ENCODE data around the gene REX1BD.

Gene REX1BD

DNA sequence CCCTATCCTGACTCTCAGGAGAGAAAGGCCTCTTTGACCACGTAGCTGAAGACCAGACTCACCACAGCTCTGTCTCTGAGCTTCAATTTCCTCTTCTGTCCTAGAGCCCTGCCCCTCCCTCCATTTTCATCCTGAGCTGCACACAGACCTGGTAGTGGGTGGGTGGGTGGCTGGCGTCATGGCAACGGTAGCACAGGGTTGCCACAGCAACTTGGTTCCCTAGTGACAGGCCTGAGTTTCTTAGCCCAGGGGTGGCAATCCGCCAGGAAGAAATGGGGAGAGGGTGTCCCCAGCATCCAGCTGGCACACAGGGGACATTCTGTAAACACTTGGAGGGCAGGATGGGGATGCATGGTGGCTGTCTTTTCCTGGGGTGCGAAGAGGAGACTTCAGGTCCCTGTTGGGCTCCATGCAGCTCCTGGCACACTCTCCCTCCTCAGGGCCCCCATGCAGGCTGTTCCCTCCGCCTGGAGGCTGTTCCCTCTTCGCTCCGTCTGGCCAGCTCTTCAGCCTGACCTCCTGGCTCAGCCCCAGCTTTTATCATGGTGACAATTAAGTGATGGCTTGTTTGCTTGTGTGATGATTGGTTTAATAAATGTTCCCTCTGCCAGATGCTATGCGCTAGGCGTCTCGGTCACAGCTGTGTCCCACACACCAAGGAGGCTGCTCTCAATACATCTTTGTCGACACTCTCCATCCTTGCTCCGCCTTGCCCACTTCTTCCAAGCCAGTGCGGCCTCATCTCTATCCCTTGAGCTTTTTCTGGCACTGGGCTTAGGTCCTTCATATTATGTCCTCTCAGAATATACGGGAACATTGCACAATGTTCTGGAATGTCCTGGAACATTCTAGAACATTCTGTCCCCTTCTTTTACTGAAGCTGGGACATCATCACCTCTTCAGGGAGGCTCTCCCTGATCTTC lies 40.8 kb downstream of the REX1BD start:
- Histone ChIP-seq H3K9me3 (ENCODE audit: insufficient read depth, low read depth, low read length) (no peaks in the 10 kb centered on the region), H3K9ac (ENCODE audit: low read depth, low read length) (no peak overlapping the region), H3K27ac (ENCODE audit: low read depth, low read length) (no peak overlapping the region), H3K4me1 (ENCODE audit: insufficient read depth, low read length) (no peaks in the 10 kb centered on the region), H3K27me3 (ENCODE audit: insufficient read depth, low read length) (peaks cover 1% of the 10 kb centered on the region), H3K36me3 (ENCODE audit: insufficient read depth, low read length) (no peaks in the 10 kb centered on the region), H3K4me3 (ENCODE audit: low read length) (no peak overlapping the region)
- WGBS = 91% methylated on average over 15 of the region's 15 CpGs

DNA sequence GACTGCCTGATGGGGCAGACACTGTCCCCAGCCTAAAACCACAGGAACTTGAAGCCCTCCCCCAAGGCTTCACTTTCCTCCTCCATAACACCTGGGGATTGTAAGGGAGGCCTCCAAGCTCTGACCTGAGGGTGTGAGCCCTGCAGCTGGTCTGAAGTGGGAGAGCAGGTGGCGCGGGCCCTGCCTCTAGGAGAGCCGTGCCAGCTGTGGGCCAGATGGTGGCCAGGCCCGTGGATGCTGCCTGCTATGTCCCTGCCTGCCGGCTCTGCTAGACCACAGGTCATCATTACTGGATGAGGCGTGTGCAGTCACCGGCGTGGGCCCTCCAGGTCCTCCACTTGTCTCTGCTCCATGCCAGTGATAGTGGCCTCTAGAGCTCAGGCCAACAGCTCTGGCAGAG lies 44.7 kb downstream of the REX1BD start:
- WGBS = 85% methylated on average over 8 of the region's 8 CpGs
- no peak overlapping the region for H3K9ac ChIP-seq (ENCODE audit: low read depth, low read length)

DNA sequence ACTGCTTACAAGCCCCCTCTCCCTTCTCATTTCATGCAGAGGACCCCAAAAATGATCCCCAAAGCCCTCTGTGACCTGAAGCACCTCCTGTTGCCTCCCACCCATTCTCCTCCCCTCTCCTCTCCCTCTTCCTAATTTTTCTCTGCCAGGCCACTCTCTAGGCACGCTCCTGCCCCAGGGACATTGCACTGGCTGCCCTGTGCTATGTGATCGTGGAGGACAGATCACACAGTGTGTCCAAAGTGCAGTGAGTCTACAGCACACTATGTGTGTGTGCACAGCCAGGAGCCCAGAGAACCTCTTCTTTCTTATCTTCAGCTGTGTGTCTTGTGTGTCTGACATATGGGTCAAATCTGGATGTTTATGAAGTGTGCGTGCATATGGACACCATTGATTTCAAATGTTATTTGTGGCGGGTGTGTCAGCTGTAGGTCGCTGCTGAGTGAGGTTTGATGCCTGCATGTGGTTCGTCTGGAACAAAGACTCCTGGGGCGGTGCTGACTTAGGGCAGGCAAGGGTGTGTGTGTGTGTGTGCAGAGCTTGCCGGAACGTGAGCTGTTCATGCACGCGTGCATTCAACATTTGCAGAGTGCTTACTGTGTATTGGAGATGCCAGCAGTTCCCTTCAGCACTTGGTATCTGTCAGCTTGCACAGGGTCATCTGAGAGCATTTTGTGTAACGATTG lies 46.2 kb downstream of the REX1BD start:
- Histone ChIP-seq H3K4me1 (ENCODE audit: insufficient read depth, low read length) (peaks cover 4% of the 10 kb centered on the region; the same call in 1 of the 2 replicates), H3K9me3 (ENCODE audit: insufficient read depth, low read depth, low read length) (no peaks in the 10 kb centered on the region), H3K27ac (ENCODE audit: low read depth, low read length) (no peak overlapping the region), H3K4me3 (ENCODE audit: low read length) (no peak overlapping the region), H3K27me3 (ENCODE audit: insufficient read depth, low read length) (peaks cover 15% of the 10 kb centered on the region), H3K9ac (ENCODE audit: low read depth, low read length) (no peak overlapping the region), H3K36me3 (ENCODE audit: insufficient read depth, low read length) (no peaks in the 10 kb centered on the region)
- 80% methylated on average over 12 of the region's 12 CpGs for WGBS

More for the DNA sequence above, 44.7 kb downstream of the REX1BD start:
- Histone ChIP-seq H3K9me3 (ENCODE audit: insufficient read depth, low read depth, low read length) (no peaks in the 10 kb centered on the region), H3K4me1 (ENCODE audit: insufficient read depth, low read length) (peaks cover 4% of the 10 kb centered on the region; the same call in 1 of the 2 replicates), H3K27ac (ENCODE audit: low read depth, low read length) (no peak overlapping the region), H3K36me3 (ENCODE audit: insufficient read depth, low read length) (no peaks in the 10 kb centered on the region), H3K4me3 (ENCODE audit: low read length) (no peak overlapping the region), H3K27me3 (ENCODE audit: insufficient read depth, low read length) (peaks cover 15% of the 10 kb centered on the region)

DNA sequence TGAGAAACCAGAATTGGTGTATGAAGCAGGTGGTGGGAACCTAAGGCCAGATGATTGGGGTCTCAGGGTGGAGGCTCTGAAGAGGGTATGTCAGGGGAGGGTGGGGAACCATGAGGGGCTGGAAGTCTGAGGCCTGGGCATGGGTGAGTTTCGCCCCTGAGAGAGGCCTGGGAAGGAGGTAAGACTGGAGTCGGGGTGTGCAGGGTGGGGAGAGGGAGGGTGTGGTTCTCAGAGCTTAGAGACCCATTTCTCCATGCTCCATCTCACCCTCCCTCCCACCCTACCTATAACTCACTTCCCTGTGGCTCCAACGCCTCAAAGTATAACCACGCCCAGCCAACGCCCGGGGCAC lies 47.2 kb downstream of the REX1BD start:
- Histone ChIP-seq H3K4me3 (ENCODE audit: low read length) (peak overlapping the region; percentile 8; the same call in 1 of the 2 replicates), H3K9ac (ENCODE audit: low read depth, low read length) (no peak overlapping the region), H3K9me3 (ENCODE audit: insufficient read depth, low read depth, low read length) (no peaks in the 10 kb centered on the region), H3K36me3 (ENCODE audit: insufficient read depth, low read length) (no peaks in the 10 kb centered on the region), H3K4me1 (ENCODE audit: insufficient read depth, low read length) (peaks cover 4% of the 10 kb centered on the region; the same call in 1 of the 2 replicates), H3K27ac (ENCODE audit: low read depth, low read length) (no peak overlapping the region), H3K27me3 (ENCODE audit: insufficient read depth, low read length) (peaks cover 15% of the 10 kb centered on the region)
- WGBS = 25% methylated on average over 6 of the region's 6 CpGs

DNA sequence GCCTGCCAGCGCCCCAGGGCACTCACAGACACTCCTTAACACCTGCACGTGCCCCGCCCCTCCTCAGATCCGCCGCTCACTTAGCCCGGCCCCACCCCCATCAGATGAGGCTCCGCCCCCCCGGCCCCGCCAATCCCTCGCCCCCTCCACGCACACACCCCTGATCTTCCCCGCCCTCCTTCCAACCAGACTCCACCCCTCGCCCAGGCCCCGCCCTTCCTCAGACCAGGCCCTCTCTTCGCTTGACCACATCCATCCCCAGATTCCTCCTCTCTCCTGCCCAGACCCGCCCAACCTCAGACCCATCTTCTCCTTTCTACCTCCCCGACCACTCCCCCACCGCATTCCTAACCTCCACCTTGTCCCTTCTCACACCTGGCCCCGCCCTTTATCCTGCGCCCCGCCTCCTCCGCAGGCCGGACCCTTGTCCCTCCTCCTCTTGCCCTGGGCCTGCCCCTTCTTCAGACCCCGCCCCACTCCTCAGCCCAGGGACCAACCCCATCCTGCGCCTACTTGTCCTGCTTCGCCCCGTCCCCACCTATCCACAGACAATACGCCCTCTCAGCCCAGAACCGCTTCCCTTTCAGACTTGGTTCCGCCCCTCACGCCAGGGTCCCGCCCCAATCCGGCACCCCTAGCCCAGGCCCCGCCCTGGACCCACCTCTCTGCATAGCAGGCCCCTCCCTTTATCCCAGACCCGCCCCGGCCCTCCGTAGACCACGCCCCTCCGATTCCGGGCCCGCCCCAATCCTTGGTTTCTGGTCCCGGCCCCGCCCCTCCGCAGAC lies 47.8 kb downstream of the REX1BD start:
- no peaks in the 10 kb centered on the region for H3K36me3 ChIP-seq (ENCODE audit: insufficient read depth, low read length)
- H3K27ac ChIP-seq (ENCODE audit: low read depth, low read length) = no peak overlapping the region
- H3K9ac ChIP-seq (ENCODE audit: low read depth, low read length) = no peak overlapping the region
- WGBS = under 1% methylated on average over 43 of the region's 44 CpGs
- peak overlapping the region; percentile 89 for H3K4me3 ChIP-seq (ENCODE audit: low read length)
- peaks cover 4% of the 10 kb centered on the region; the same call in 1 of the 2 replicates for H3K4me1 ChIP-seq (ENCODE audit: insufficient read depth, low read length)
- no peaks in the 10 kb centered on the region for H3K9me3 ChIP-seq (ENCODE audit: insufficient read depth, low read depth, low read length)
- peaks cover 15% of the 10 kb centered on the region for H3K27me3 ChIP-seq (ENCODE audit: insufficient read depth, low read length)

DNA sequence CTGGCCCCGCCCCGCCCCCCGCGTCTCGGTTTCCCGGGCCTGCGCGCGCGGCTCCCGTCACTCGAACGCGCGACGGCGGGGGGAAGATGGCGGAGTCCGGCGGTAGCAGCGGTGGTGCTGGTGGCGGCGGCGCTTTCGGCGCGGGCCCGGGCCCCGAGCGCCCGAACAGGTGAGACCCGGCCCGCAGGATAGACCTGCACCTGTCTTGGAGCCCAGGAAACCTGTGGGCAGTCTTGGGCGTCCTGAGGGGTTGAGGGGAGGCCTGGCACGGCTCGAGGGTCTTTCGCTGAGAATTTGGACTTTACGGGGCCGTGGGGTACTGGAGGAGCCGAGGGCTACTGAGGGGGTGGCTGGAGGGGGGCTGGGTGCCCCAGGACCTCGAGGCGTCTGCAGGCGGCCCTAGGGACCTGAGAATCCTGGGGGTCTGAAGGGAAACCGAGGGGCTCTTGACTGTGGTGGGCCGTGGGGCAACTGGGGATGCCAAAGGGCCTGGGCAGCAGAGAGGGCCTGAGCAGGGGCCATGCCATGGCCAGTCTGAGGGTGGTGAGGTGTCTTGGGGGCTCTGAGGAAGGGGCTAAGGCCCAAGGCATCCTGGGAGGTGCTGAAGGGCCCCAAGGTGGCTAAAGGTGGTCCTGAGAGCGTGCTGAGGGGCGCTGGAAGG lies 48.5 kb downstream of the REX1BD start, which contains the start of gene KLHL26:
Gene KLHL26, plus strand, starts transcription at position 60 of the 661 bp plus-strand sequence. Its CDS starts 27 bp downstream, at position 87.
- H3K4me1 ChIP-seq (ENCODE audit: insufficient read depth, low read length) = peaks cover 4% of the 10 kb centered on the region; the same call in 1 of the 2 replicates
- 6% methylated on average over 47 of the region's 47 CpGs for WGBS
- no peak within 1 kb of the TSS for H3K27ac ChIP-seq (ENCODE audit: low read depth, low read length)
- no peaks in the 10 kb centered on the region for H3K9me3 ChIP-seq (ENCODE audit: insufficient read depth, low read depth, low read length)
- H3K9ac ChIP-seq (ENCODE audit: low read depth, low read length) = peak within 1 kb of the TSS; percentile 85
- no peaks in the 10 kb centered on the region for H3K36me3 ChIP-seq (ENCODE audit: insufficient read depth, low read length)
- peak within 1 kb of the TSS; percentile 89 for H3K4me3 ChIP-seq (ENCODE audit: low read length)
- H3K27me3 ChIP-seq (ENCODE audit: insufficient read depth, low read length) = peaks cover 15% of the 10 kb centered on the region

DNA sequence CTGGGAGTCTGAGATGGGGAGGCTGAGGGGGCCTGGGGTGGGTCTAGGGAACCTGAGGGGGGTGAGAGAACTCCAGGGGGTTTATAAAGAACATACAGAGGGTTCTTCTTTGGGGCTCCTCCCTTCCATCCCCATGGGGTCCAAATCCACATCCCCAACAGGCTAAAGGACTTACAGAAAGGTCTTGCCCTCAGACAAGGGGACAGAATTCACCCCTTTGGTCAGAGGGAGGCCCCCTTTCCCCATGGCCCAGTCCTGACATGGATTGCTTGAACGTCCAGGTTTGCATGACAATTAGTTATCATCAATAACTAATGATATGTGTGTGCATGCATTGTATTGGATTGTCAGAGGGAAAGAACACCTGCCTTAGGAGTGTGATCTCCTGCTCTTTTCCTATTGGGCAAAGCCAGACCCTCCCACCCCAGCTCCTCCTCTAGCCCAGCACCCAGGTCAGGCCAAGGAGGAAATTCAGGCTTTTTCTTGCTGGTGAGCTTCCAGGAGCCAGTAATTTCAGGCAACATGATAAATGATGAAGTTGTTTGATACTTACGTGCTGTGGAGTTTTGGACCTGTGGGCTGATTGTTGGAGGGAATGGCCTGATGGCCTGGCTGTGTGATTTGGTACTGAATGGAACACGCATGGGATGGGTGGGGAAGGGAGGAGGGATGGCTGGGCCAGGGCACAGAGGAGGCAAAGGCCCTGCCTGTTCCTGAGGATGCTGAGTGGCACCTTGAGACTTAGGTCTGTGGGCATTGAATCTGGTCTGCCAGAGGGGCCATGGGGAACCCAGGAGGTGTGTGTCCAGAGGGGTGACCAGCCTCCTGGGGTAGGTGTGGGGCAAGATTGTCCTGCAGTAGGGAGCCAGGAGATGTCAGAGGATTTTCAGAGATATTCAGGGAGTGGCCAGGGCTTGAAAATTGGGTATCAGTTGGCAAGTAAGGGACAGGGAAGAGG lies 49.4 kb downstream of the REX1BD start:
- H3K9me3 ChIP-seq (ENCODE audit: insufficient read depth, low read depth, low read length) = no peaks in the 10 kb centered on the region
- peaks cover 4% of the 10 kb centered on the region; the same call in 1 of the 2 replicates for H3K4me1 ChIP-seq (ENCODE audit: insufficient read depth, low read length)
- H3K27me3 ChIP-seq (ENCODE audit: insufficient read depth, low read length) = peaks cover 15% of the 10 kb centered on the region
- H3K27ac ChIP-seq (ENCODE audit: low read depth, low read length) = no peak overlapping the region
- H3K9ac ChIP-seq (ENCODE audit: low read depth, low read length) = no peak overlapping the region
- H3K36me3 ChIP-seq (ENCODE audit: insufficient read depth, low read length) = no peaks in the 10 kb centered on the region
- peak overlapping the region; percentile 89 for H3K4me3 ChIP-seq (ENCODE audit: low read length)
- WGBS = 78% methylated on average over 2 of the region's 3 CpGs

DNA sequence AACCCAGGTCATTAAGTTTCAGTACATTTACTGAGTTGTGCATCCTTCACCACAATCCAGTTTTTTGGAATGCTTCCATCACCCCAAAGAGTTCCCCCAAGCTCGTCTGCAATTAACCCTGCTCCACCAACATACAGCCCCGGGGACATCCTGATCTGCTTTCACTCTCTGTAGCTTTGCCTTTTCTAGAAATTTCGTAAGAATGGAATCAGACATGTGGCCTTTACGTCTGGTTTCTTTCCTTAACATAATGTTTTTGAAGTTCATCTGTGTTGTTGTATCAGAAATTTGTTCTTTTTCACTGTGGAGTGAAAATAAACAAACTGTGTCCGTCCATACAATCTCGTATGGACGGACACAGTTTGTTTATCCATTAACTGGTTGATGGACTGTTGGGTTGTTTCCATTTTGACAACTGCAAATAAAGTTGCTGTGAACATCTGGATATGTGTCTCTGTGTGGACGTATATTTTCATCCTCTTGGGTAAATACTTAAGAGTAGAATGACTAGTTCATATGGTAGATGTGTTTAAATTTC lies 51.2 kb downstream of the REX1BD start:
- no peak overlapping the region for H3K4me3 ChIP-seq (ENCODE audit: low read length)
- WGBS = 91% methylated on average over 8 of the region's 8 CpGs
- no peak overlapping the region for H3K9ac ChIP-seq (ENCODE audit: low read depth, low read length)
- H3K36me3 ChIP-seq (ENCODE audit: insufficient read depth, low read length) = no peaks in the 10 kb centered on the region
- H3K9me3 ChIP-seq (ENCODE audit: insufficient read depth, low read depth, low read length) = no peaks in the 10 kb centered on the region
- H3K27ac ChIP-seq (ENCODE audit: low read depth, low read length) = no peak overlapping the region
- H3K27me3 ChIP-seq (ENCODE audit: insufficient read depth, low read length) = peaks cover 10% of the 10 kb centered on the region; the same call in 1 of the 2 replicates
- peaks cover 8% of the 10 kb centered on the region; the same call in 1 of the 2 replicates for H3K4me1 ChIP-seq (ENCODE audit: insufficient read depth, low read length)
